GM12875 (cell line): ENCODE results near the gene ZFP1.

Experiments used
- H3K4me3 ChIP-seq: one replicate; pipeline ENCODE4 v1.5.1; 2011; ENCODE audit warnings: low read depth, low read length, control low read depth
- TF ChIP-seq, protein P1 (sequence below): IDR thresholded peaks from 2 replicates; pipeline ENCODE4 v1.5.1; 2011; ENCODE audit warnings: low read depth, mild to moderate bottlenecking, control low read depth, inconsistent platforms, low read length, moderate library complexity, borderline replicate concordance; ENCODE audit not compliant: insufficient read depth

Gene ZFP1

DNA sequence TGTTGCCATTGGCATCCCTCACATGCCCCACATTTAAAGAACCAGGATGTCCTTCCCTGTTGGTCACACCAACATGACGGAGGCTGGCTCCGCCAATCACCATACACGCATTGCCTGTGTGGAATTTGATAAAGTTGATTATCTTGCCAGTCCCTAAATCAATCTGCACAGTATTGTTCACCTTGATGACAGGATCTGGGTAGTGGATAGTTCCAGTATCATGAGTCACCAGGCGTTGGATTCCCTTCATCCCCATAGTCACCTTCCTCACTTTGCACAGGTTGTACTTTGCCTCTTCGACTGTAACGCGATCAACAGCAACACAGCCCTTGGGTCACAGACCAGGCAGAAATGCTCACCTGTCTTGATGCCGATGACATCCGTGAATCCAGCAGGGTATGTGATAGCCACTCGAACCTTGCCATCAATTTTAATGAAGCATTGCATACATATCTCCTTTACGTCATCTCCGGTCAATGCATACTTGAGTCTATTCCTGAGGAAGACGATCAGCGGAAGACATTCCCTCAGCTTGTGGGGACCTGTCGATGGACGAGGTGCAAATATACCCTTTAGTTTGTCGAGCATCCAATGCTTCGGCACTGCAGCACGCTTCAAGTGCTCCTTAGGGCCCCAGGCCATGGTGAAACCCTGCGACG is 44.4 kb downstream of the ZFP1 start:
- no peak overlapping the region for H3K4me3 ChIP-seq
- TF ChIP-seq, protein P1, sequence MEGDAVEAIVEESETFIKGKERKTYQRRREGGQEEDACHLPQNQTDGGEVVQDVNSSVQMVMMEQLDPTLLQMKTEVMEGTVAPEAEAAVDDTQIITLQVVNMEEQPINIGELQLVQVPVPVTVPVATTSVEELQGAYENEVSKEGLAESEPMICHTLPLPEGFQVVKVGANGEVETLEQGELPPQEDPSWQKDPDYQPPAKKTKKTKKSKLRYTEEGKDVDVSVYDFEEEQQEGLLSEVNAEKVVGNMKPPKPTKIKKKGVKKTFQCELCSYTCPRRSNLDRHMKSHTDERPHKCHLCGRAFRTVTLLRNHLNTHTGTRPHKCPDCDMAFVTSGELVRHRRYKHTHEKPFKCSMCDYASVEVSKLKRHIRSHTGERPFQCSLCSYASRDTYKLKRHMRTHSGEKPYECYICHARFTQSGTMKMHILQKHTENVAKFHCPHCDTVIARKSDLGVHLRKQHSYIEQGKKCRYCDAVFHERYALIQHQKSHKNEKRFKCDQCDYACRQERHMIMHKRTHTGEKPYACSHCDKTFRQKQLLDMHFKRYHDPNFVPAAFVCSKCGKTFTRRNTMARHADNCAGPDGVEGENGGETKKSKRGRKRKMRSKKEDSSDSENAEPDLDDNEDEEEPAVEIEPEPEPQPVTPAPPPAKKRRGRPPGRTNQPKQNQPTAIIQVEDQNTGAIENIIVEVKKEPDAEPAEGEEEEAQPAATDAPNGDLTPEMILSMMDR: no peak

DNA sequence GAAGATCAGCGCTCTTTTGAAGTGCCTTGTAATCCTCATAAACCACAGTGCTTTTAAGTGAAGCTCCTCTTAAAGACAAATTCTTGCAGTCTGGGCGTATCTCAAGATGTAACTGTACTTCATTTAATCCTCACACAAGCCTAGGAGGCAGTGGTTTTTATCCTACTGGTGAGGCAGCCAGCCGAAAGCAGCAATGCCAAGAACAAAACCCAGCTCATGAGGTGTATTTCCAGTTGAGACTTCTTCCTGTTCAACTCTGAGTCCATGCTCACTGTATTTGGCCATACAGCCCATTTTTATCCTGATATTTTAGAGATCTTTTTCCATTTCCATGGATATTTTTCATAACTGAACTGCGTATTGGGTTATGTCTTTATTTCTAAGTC is 44.9 kb downstream of the ZFP1 start:
- TF ChIP-seq, protein P1: no peak
- H3K4me3 ChIP-seq: no peak overlapping the region

DNA sequence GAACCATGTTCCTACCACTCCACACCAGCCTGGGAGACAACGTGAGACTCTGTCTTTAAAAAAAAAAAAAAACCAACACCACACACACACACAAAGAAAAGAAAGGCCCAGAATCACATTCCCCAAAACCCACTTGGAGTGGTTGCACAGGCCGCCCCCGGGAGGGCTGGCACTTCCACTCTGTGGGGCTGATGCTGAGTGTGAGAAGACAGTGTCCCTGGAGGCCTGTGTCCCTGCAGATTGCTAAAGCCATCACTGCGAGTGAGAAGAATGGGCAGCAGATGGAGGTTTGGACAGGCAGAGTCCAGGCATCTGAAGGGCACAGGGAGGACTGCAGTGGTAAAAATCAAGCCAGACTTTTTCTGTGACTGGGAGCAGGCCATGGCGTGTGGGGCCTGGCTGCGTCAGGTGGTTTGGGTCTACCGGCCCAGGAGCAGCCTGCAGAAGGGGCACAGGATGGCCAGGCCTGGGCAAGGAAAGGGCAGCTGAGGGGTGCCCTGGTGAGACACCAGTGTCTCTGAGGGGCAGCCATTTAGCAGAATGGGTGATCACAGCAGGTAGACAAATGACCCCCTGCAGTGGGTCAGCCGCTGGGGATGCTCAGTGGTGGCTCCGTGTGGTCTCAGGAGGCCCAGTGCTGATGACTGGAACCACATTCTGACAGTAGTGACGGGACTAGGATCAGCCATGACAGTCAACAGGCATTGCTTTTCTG is 45.6 kb downstream of the ZFP1 start:
- TF ChIP-seq, protein P1: no peak
- H3K4me3 ChIP-seq: no peak overlapping the region

DNA sequence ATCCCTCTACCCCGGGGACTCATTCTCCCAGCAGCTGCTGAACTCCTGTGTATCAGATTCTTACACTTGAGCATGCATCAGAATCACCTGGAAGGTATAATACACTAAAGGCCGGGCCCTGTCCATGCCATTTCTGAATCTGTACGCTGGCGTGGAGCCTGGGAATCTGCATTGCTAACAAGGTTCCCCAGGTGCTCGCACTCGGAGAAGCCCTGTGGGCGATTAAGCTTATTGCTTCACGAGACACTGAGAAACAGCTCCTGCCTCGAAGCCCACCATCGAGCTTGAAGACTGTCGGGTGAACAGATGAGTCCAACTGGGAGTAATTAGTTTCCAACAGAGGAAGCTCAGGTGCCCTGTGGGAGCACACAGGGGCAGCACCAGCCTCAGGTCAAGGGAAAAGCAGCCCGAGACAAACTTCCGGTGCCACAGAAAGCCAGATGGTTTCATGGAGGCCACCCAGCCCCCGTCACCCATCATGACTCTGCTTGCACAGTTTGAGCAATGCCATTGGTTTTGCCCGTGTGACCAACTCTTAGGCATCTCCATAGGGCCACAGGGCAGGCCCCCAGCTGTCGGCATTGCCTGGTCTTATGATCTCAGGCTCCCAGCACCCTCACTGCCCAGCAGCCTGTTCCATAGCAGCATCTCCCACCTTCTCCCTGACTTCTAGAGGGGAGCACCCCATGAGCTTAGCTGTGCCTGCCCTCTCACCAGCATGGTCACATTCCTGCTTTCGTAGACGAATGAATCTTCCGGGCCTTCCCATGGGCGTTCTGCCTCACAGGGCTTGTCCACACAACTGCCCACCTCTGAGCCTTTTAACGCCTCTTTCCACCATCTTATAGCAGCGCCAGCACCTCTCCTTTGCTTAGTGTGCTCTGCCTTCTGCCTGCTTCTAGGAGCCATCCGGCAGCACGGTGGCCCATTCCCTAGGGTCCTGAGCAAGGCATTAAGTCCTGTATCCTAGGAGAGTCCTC is 47.8 kb downstream of the ZFP1 start:
- no peak overlapping the region for H3K4me3 ChIP-seq
- TF ChIP-seq, protein P1: no peak

DNA sequence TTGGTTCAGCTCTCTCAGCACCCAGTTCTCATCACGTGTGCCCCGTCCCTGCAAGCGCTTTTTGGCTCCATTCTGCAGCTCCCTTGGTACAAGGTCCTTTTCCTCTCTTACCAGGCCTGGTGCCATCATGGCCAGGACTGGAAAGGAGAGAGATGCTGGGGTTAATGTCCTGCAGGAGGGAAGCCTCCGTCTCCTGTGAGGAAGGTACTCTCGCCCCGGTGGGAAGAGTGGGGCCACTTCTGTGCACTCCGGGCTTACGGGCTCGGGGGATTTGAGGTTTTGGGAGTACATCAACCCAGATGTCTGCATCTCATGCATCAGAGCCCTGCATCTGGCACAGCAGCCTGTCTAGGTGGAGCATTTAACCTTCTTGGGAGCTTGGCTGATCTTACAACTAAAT is 48.5 kb downstream of the ZFP1 start:
- H3K4me3 ChIP-seq: no peak overlapping the region
- TF ChIP-seq, protein P1: no peak

DNA sequence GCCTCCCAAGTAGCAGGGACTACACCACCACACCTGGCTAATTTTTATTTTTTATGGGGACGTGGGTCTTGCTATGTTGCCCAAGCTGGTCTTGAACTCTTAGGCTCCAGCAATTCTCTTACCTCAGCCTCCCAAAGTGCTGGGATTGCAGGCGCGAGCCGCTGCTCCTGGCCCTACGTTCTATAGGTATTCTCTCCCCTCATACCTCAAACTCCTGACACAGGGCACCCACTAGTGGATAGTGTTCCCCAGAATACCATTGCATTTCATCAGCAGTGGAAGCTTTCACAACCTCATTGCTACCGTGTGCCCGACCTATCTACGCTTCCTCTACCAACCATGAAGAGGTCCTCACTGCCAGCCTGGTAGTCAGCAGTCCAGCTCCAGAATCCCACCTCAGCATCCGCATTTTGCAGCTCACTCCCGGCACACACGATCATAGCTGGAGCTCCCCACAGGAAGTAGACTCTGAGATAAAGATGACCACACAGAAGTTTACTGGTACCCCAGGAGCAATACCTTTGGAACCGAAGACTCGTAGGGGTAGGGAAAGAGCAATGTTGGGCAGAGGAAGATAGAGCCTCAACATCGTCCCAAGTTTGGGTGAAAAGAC is 49.3 kb downstream of the ZFP1 start:
- no peak overlapping the region for H3K4me3 ChIP-seq
- TF ChIP-seq, protein P1: no peak
